Esophagus squamous epithelium (tissue), 5 donors: Measurements from ENCODE around the gene TRERF1. TPM values are rescaled to one million over a fixed set of nuclear protein-coding genes. Genes with fewer than 3 reads are reported as not detected.

Source experiments
- DNase-seq: peaks from one replicate; lab custom pipeline; 2025; lab: John Stamatoyannopoulos, UW
- H3K27ac ChIP-seq, 4 donors: fragments of 200-600 bp; sonication (generic); one replicate each; pipeline ENCODE4 v1.5.1; 2016 to 2019; ENCODE audit warnings: mild to moderate bottlenecking in 1 of 4
- H3K27me3 ChIP-seq, 4 donors: fragments of 200-600 bp; sonication (generic); 1 replicate in 3 of 4; 2 replicates in 1 of 4; pipeline versions ENCODE4 v1.5.1 to v1.6.0; 2017 to 2021; ENCODE audit warnings: antibody characterized with exemption in 1 of 4
- H3K36me3 ChIP-seq, 3 donors: fragments of 200-600 bp; sonication (generic); one replicate each; pipeline ENCODE4 v1.5.1; 2016 to 2019
- H3K4me1 ChIP-seq, 3 donors: fragments of 200-600 bp; sonication (generic); one replicate each; pipeline ENCODE4 v1.5.1; 2017 to 2019
- H3K4me3 ChIP-seq, 4 donors: fragments of 200-600 bp; sonication (generic); 1 replicate in 3 of 4; 2 replicates in 1 of 4; pipeline ENCODE4 v1.5.1; 2016 to 2019; ENCODE audit warnings: mild to moderate bottlenecking in 2 of 4, moderate library complexity in 1 of 4
- H3K9me3 ChIP-seq, 3 donors: fragments of 200-600 bp; sonication (generic); one replicate each; pipeline ENCODE4 v1.5.1; 2016 to 2019
- CTCF ChIP-seq, 6 experiments: fragments of 450-650 bp in 4 of 6; fragments of 200-600 bp in 2 of 6; sonication (generic) in 2 of 6; IDR thresholded peaks; one replicate each; pipeline ENCODE4 v1.5.1; 2016 to 2019; ENCODE audit warnings: antibody characterized with exemption in 6 of 6, mild to moderate bottlenecking in 4 of 6, moderate library complexity in 4 of 6
- POLR2A ChIP-seq, 4 donors: fragments of 450-650 bp; IDR thresholded peaks; one replicate each; pipeline ENCODE4 v1.6.1; 2017; ENCODE audit warnings: antibody characterized with exemption in 4 of 4, mild to moderate bottlenecking in 4 of 4, moderate library complexity in 3 of 4
- WGBS, 2 donors: methylation state at CpG; one replicate each; pipeline ENCODE4 v1.1.5; 2018; 5-methylcytosine and 5-hydroxymethylcytosine counted together
- intact Hi-C: fragments of 100-400 bp; cut with DNase I; formaldehyde crosslinking; loops from one replicate; pipeline ENCODE4 v1.15.0; 2022
- total RNA-seq, 4 donors: library from RNA; depleted of rRNA; stranded (reverse); fragments of >200 nt; gene quantifications; one replicate each; pipeline ENCODE4 v1.1.0, GENCODE V29; 2016
- donor health status: DM: yes; HTN: yes; CAD: no.

Gene TRERF1
- total RNA-seq, 4 donors from 2014 or later = 5.5 to 13.8 (median 11.5) TPM

GRCh38 chr6:42390228-42390934 lies 61.3 kb downstream of the TRERF1 start:
- intact Hi-C loops = no loop called here
- 74 to 83% methylated on average over 11 to 16 of the region's 17 CpGs for WGBS, 2 donors
- TF ChIP-seq CTCF (IDR thresholded peaks at IDR 0.05) = no peak
- TF ChIP-seq POLR2A (IDR thresholded peaks at IDR 0.05) = peak in 1 of 4 donors; percentile 48
- peaks cover 0 to 34% (median 0%) of the 10 kb centered on the region in 3 donors for H3K4me1 ChIP-seq
- H3K27me3 ChIP-seq = no peaks in the 10 kb centered on the region
- DNase-seq = no peak
- H3K4me3 ChIP-seq = no peak overlapping the region
- no peaks in the 10 kb centered on the region for H3K36me3 ChIP-seq
- no peaks in the 10 kb centered on the region for H3K9me3 ChIP-seq
- H3K27ac ChIP-seq = peak overlapping the region; percentile 41 to 63 (median 51)

- DNase-seq = no peak
- WGBS, 2 donors = 73 to 86% methylated on average over 6 of the region's 6 CpGs
- H3K27ac ChIP-seq = peak overlapping the region in 3 of 4 donors; percentile 44 to 59 (median 46)
- H3K4me1 ChIP-seq = peaks cover 0 to 34% (median 0%) of the 10 kb centered on the region in 3 donors
- H3K27me3 ChIP-seq = no peaks in the 10 kb centered on the region
- TF ChIP-seq CTCF (IDR thresholded peaks at IDR 0.05) = no peak
- no peak for TF ChIP-seq POLR2A (IDR thresholded peaks at IDR 0.05)
- intact Hi-C loops = no loop called here
- no peaks in the 10 kb centered on the region for H3K36me3 ChIP-seq
- no peak overlapping the region for H3K4me3 ChIP-seq
- H3K9me3 ChIP-seq = no peaks in the 10 kb centered on the region
These were observed 62.0 kb downstream of the TRERF1 start for GRCh38 chr6:42389736-42390135.

- Histone ChIP-seq H3K27me3 (no peaks in the 10 kb centered on the region), H3K27ac (peak overlapping the region in 1 of 4 donors; percentile 44), H3K36me3 (no peaks in the 10 kb centered on the region), H3K9me3 (no peaks in the 10 kb centered on the region), H3K4me3 (no peak overlapping the region), H3K4me1 (peaks cover 0 to 28% (median 0%) of the 10 kb centered on the region in 3 donors)
- intact Hi-C loops = no loop called here
- WGBS, 2 donors = 76 to 84% methylated on average over 4 of the region's 4 CpGs
- TF ChIP-seq CTCF (IDR thresholded peaks at IDR 0.05) (no peak), POLR2A (IDR thresholded peaks at IDR 0.05) (no peak)
- no peak for DNase-seq
These were observed 63.7 kb downstream of the TRERF1 start for GRCh38 chr6:42388046-42388445.

- no peak overlapping the region for H3K4me3 ChIP-seq
- 59 to 68% methylated on average over 4 of the region's 4 CpGs for WGBS, 2 donors
- H3K27ac ChIP-seq = no peak overlapping the region
- H3K36me3 ChIP-seq = no peaks in the 10 kb centered on the region
- DNase-seq = no peak
- H3K27me3 ChIP-seq = no peaks in the 10 kb centered on the region
- peaks cover 0 to 28% (median 0%) of the 10 kb centered on the region in 3 donors for H3K4me1 ChIP-seq
- H3K9me3 ChIP-seq = no peaks in the 10 kb centered on the region
- intact Hi-C loops = no loop called here
- TF ChIP-seq CTCF (IDR thresholded peaks at IDR 0.05) (no peak), POLR2A (IDR thresholded peaks at IDR 0.05) (peak in 1 of 4 donors; percentile 24)
These were observed 64.4 kb downstream of the TRERF1 start for GRCh38 chr6:42387336-42387735.

- 91 to 94% methylated on average over 3 to 5 of the region's 5 CpGs for WGBS, 2 donors
- Histone ChIP-seq H3K27me3 (no peaks in the 10 kb centered on the region), H3K36me3 (no peaks in the 10 kb centered on the region), H3K9me3 (no peaks in the 10 kb centered on the region), H3K4me3 (no peak overlapping the region), H3K27ac (no peak overlapping the region), H3K4me1 (peaks cover 0 to 34% (median 0%) of the 10 kb centered on the region in 3 donors)
- no peak for DNase-seq
- intact Hi-C loops = no loop called here
- TF ChIP-seq CTCF (IDR thresholded peaks at IDR 0.05) (no peak), POLR2A (IDR thresholded peaks at IDR 0.05) (no peak)
These were observed 66.4 kb downstream of the TRERF1 start for GRCh38 chr6:42385339-42385738.
